Stimulated activated CD8-positive, alpha-beta memory T cell treated with anti-CD3 and anti-CD28 coated beads, Interleukin-12 subunit alpha, Interleukin-12 subunit beta, amount 100 ng/mL, for 24 hours (primary cell): ENCODE measurements around the gene KCNQ1OT1.

ENCODE experiments used
- DNase-seq: peaks from one replicate; pipeline ENCODE4 v3.0.0-alpha.2; 2020; ENCODE audit errors: extremely low read depth

KCNQ1OT1 gene

GRCh38 chr11:2570841-2571597 is 128.8 kb downstream of the KCNQ1OT1 start:
- DNase-seq: no peak

- DNase-seq: no peak
These were observed 129.5 kb downstream of the KCNQ1OT1 start for GRCh38 chr11:2570211-2570811.

GRCh38 chr11:2569731-2570210 is 130.0 kb downstream of the KCNQ1OT1 start:
- no peak for DNase-seq

- no peak for DNase-seq
These were observed 130.5 kb downstream of the KCNQ1OT1 start for GRCh38 chr11:2569321-2569721.

GRCh38 chr11:2567026-2567671 is 132.6 kb downstream of the KCNQ1OT1 start:
- no peak for DNase-seq

GRCh38 chr11:2566223-2567025 is 133.4 kb downstream of the KCNQ1OT1 start:
- DNase-seq: no peak

- DNase-seq: no peak
These were observed 134.2 kb downstream of the KCNQ1OT1 start for GRCh38 chr11:2565447-2566222.

GRCh38 chr11:2564588-2565425 is 135.0 kb downstream of the KCNQ1OT1 start:
- DNase-seq: no peak

GRCh38 chr11:2564008-2564530 is 135.7 kb downstream of the KCNQ1OT1 start:
- DNase-seq: no peak

- DNase-seq: no peak
These were observed 136.4 kb downstream of the KCNQ1OT1 start for GRCh38 chr11:2563213-2564007.

- no peak for DNase-seq
These were observed 136.9 kb downstream of the KCNQ1OT1 start for GRCh38 chr11:2562890-2563212.

- DNase-seq: no peak
These were observed 137.9 kb downstream of the KCNQ1OT1 start for GRCh38 chr11:2561696-2562581.

GRCh38 chr11:2559527-2560311 is 140.1 kb downstream of the KCNQ1OT1 start:
- no peak for DNase-seq

GRCh38 chr11:2558861-2559526 is 140.8 kb downstream of the KCNQ1OT1 start:
- no peak for DNase-seq

- no peak for DNase-seq
These were observed 141.4 kb downstream of the KCNQ1OT1 start for GRCh38 chr11:2558397-2558796.
